ENCODE data around the gene TMEM63C. TPM values are rescaled to one million over a fixed set of nuclear protein-coding genes. Genes with fewer than 3 reads are reported as not detected.

Gene TMEM63C
- total RNA-seq, 1 donor from 2014 or later = 27.0 TPM

DNA sequence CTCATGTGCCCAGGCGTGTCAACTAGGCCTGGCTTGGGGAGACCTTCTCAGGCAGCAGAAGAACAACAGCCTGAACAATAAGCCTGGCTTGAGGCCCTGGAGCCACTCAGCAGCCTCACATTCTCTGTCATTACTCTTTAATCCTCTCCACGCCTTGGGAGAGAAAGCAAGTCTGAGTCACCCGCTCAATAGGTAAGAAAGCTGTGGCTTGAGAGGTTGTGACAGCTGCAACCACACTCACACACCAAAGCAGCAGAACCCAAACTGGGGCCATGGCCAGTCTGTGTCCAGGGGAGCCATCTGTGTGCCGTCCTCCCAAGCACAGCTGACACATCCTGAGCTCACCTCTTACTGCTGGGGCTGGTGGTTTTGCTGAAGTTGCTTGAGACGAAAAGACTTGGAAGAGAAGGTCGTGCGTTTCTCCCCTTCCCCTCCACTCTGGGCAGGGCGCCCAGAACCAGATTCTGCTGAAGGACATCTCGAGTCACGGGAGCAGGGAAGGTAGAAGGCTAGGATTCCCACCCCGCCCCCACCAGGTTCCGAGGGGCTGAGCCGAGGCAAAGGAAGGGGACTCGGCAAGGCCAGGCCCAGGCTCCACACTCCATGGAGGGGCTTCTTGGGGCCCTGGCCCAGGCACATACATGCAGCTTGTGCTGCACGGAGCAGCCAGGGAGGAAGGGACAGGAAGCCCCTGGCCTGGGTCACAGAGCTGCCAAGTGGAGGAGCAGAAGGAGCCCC lies 5.5 kb downstream of the TMEM63C start:
- intact Hi-C loops (cut with DNase I) = no loop called here
- DNase-seq (ENCODE audit: extremely low spot score in 2 of 2) = peak in 1 of 2 donors; percentile 81
- TF ChIP-seq POLR2AphosphoS5 (IDR thresholded peaks at IDR 0.05; ENCODE audit: insufficient read depth in 1 of 2, low read depth in 1 of 2) (no peak), POLR2A (IDR thresholded peaks at IDR 0.05) (no peak)
- TF ChIP-seq, protein P1, sequence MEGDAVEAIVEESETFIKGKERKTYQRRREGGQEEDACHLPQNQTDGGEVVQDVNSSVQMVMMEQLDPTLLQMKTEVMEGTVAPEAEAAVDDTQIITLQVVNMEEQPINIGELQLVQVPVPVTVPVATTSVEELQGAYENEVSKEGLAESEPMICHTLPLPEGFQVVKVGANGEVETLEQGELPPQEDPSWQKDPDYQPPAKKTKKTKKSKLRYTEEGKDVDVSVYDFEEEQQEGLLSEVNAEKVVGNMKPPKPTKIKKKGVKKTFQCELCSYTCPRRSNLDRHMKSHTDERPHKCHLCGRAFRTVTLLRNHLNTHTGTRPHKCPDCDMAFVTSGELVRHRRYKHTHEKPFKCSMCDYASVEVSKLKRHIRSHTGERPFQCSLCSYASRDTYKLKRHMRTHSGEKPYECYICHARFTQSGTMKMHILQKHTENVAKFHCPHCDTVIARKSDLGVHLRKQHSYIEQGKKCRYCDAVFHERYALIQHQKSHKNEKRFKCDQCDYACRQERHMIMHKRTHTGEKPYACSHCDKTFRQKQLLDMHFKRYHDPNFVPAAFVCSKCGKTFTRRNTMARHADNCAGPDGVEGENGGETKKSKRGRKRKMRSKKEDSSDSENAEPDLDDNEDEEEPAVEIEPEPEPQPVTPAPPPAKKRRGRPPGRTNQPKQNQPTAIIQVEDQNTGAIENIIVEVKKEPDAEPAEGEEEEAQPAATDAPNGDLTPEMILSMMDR (IDR thresholded peaks at IDR 0.05) = no peak
- H3K27ac ChIP-seq = no peak overlapping the region
- no peaks in the 10 kb centered on the region for H3K36me3 ChIP-seq
- no peak overlapping the region for H3K4me3 ChIP-seq
- peaks cover 25% of the 10 kb centered on the region for H3K4me1 ChIP-seq
- no peaks in the 10 kb centered on the region for H3K27me3 ChIP-seq
- H3K9me3 ChIP-seq = no peaks in the 10 kb centered on the region

DNA sequence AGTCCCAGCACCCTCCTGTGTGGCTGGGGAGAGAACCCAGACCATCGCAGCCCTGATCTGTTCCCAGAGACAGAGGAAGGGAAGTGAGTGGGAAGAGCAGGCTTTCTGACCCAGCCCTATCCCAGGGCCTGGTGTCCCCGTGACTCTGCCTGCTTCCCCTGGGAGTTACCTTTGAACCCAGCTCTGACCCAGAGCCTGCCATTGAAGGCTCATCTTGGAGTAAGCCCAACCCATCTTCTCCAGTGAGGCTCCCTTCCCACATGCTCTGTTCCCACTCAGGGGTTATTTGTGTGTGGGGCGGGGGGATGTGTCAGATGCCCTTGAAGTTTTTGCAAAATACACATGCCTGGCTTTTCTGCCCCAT lies 6.0 kb downstream of the TMEM63C start:
- Histone ChIP-seq H3K27ac (no peak overlapping the region), H3K27me3 (no peaks in the 10 kb centered on the region), H3K9me3 (no peaks in the 10 kb centered on the region), H3K4me3 (no peak overlapping the region), H3K36me3 (no peaks in the 10 kb centered on the region), H3K4me1 (peaks cover 20% of the 10 kb centered on the region)
- TF ChIP-seq, protein P1 (IDR thresholded peaks at IDR 0.05) = no peak
- no peak for TF ChIP-seq POLR2A (IDR thresholded peaks at IDR 0.05)
- no peak for TF ChIP-seq POLR2AphosphoS5 (IDR thresholded peaks at IDR 0.05; ENCODE audit: insufficient read depth in 1 of 2, low read depth in 1 of 2)
- DNase-seq (ENCODE audit: extremely low spot score in 2 of 2) = peak in 1 of 2 donors; percentile 72
- intact Hi-C loops (cut with DNase I) = no loop called here

DNA sequence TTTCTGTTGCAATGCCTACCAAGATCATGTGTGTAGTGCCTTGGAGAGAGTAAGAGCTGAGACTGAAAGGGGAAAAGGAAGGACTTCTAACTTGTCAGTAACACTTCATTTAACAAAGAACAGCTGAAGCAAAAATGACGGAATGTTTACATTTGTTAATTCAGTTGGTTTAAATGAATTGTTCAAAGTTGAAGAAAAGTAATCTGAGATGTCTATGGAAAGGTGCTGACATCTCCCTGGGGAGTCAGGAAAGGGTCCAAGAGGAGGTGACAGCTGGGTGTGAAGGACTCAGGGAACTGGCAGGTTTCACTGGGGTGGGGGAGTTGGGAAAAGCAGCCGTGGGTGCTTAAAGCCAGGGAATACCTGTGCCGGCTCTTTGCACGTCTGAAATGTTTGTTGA lies 7.9 kb downstream of the TMEM63C start:
- peaks cover 9% of the 10 kb centered on the region for H3K4me1 ChIP-seq
- H3K4me3 ChIP-seq = no peak overlapping the region
- no peak overlapping the region for H3K27ac ChIP-seq
- peak in 1 of 2 donors; percentile 34 for DNase-seq (ENCODE audit: extremely low spot score in 2 of 2)
- H3K9me3 ChIP-seq = no peaks in the 10 kb centered on the region
- TF ChIP-seq POLR2AphosphoS5 (IDR thresholded peaks at IDR 0.05; ENCODE audit: insufficient read depth in 1 of 2, low read depth in 1 of 2) (no peak), POLR2A (IDR thresholded peaks at IDR 0.05) (no peak)
- TF ChIP-seq, protein P1 (IDR thresholded peaks at IDR 0.05) = no peak
- no peaks in the 10 kb centered on the region for H3K36me3 ChIP-seq
- intact Hi-C loops (cut with DNase I) = no loop called here
- H3K27me3 ChIP-seq = no peaks in the 10 kb centered on the region

DNA sequence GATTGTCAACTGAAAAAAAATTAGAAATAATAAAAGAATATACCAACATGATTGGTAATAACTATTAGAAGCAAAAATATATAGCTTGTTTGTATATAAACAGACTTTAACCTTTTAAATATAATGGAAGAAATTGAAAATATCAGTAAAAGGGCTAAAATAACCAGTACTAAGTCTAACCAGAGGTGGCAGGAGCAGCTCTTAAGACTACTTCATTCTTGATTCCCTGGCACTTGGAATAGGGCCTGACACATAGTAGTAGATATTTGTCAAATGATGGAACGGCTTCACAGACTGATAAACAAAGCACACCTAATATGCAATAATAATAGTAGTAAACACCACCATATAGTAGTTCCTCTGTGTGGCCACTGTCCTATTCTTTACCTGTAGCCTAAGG lies 9.4 kb downstream of the TMEM63C start:
- Histone ChIP-seq H3K4me3 (no peak overlapping the region), H3K4me1 (peaks cover 9% of the 10 kb centered on the region), H3K36me3 (no peaks in the 10 kb centered on the region), H3K27me3 (no peaks in the 10 kb centered on the region), H3K27ac (no peak overlapping the region), H3K9me3 (no peaks in the 10 kb centered on the region)
- intact Hi-C loops (cut with DNase I) = no loop called here
- DNase-seq (ENCODE audit: extremely low spot score in 2 of 2) = no peak
- no peak for TF ChIP-seq POLR2A (IDR thresholded peaks at IDR 0.05)
- TF ChIP-seq, protein P1 (IDR thresholded peaks at IDR 0.05) = no peak
- no peak for TF ChIP-seq POLR2AphosphoS5 (IDR thresholded peaks at IDR 0.05; ENCODE audit: insufficient read depth in 1 of 2, low read depth in 1 of 2)

DNA sequence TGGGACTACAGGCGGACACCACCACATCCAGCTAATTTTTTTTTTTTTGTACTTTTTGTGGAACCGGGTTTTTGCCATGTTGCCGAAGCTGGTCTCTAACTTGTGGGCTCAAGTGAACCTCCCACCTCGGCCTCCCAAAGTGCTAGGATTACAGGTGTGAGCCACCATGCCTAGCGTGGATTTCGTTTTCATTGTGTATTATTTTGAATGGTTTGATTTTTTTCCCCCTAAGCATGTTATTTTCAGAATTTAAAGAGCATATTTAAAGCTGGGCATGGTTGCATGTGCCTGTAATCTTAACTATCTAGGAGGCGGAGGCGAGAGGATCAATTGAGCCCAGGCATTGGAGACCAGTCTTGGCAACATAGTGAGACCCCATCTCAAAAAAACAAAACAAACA lies 13.1 kb downstream of the TMEM63C start:
- H3K4me3 ChIP-seq = no peak overlapping the region
- no peaks in the 10 kb centered on the region for H3K27me3 ChIP-seq
- no peaks in the 10 kb centered on the region for H3K36me3 ChIP-seq
- TF ChIP-seq POLR2A (IDR thresholded peaks at IDR 0.05) (no peak), POLR2AphosphoS5 (IDR thresholded peaks at IDR 0.05; ENCODE audit: insufficient read depth in 1 of 2, low read depth in 1 of 2) (no peak)
- TF ChIP-seq, protein P1 (IDR thresholded peaks at IDR 0.05) = no peak
- H3K9me3 ChIP-seq = no peaks in the 10 kb centered on the region
- intact Hi-C loops (cut with DNase I) = no loop called here
- H3K4me1 ChIP-seq = no peaks in the 10 kb centered on the region
- DNase-seq (ENCODE audit: extremely low spot score in 2 of 2) = no peak
- no peak overlapping the region for H3K27ac ChIP-seq
